Smooth muscle cell (in vitro differentiated cells): ENCODE data around the gene SLC39A7. TPM values are rescaled to one million over a fixed set of nuclear protein-coding genes. Genes with fewer than 3 reads are reported as not detected.
"Not testable (repeated sequence)": the region's sequence is repeated elsewhere in the genome, so short reads cannot be mapped to it uniquely, and the experiment has no call there.

Experiments used
- DNase-seq: peaks from one replicate; lab custom pipeline; 2025; ENCODE audit not compliant: unreplicated experiment; lab: John Stamatoyannopoulos, UW
- H2AFZ ChIP-seq: fragments of 200-600 bp; sonication (generic); 2 replicates; pipeline ENCODE4 v1.6.0; 2016; ENCODE audit warnings: antibody characterized with exemption, low read depth, mild to moderate bottlenecking
- H3F3A ChIP-seq: fragments of 200-600 bp; sonication (generic); 2 replicates; pipeline ENCODE4 v1.6.0; 2017; ENCODE audit warnings: antibody characterized with exemption, low read depth
- H3K27ac ChIP-seq: fragments of 200-600 bp; sonication (generic); 2 replicates; pipeline ENCODE4 v1.5.1; 2016; ENCODE audit warnings: low read depth, mild to moderate bottlenecking
- H3K27me3 ChIP-seq: fragments of 200-600 bp; sonication (generic); 2 replicates; pipeline ENCODE4 v1.6.1; 2016; ENCODE audit warnings: low read depth, mild to moderate bottlenecking
- H3K36me3 ChIP-seq: fragments of 200-600 bp; sonication (generic); 2 replicates; pipeline ENCODE4 v1.5.1; 2016; ENCODE audit warnings: low read depth
- H3K4me1 ChIP-seq: fragments of 200-600 bp; sonication (generic); 2 replicates; pipeline ENCODE4 v1.5.1; 2016; ENCODE audit warnings: low read depth
- H3K4me2 ChIP-seq: fragments of 200-600 bp; sonication (generic); 2 replicates; pipeline ENCODE4 v1.6.0; 2016; ENCODE audit warnings: mild to moderate bottlenecking
- H3K4me3 ChIP-seq: fragments of 200-600 bp; sonication (generic); 2 replicates; pipeline ENCODE4 v1.5.1; 2016; ENCODE audit warnings: mild to moderate bottlenecking
- H3K79me2 ChIP-seq: fragments of 200-600 bp; sonication (generic); 2 replicates; pipeline ENCODE4 v1.6.0; 2016; ENCODE audit warnings: low read depth, mild to moderate bottlenecking
- H3K9ac ChIP-seq: fragments of 200-600 bp; sonication (generic); 2 replicates; pipeline ENCODE4 v1.6.0; 2016; ENCODE audit warnings: low read depth
- H3K9me3 ChIP-seq: fragments of 200-600 bp; sonication (generic); replicated peaks from 2 replicates; pipeline ENCODE4 v1.5.1; 2016; ENCODE audit warnings: low read depth
- H4K20me1 ChIP-seq: fragments of 200-600 bp; sonication (generic); 2 replicates; pipeline ENCODE4 v1.6.0; 2016; ENCODE audit warnings: low read depth
- WGBS: methylation state at CpG from one replicate; pipeline ENCODE4 v1.1.7; 2016; ENCODE audit warnings: low lambda C conversion rate; 5-methylcytosine and 5-hydroxymethylcytosine counted together
- polyA plus RNA-seq: library from polyadenylated mRNA; unstranded; fragments of >200 nt; fragmentation: Nextera tagmentation; extraction: Ambion mirVana; gene quantifications from 2 replicates; pipeline ENCODE4 v1.2.1, GENCODE V29; 2016
- total RNA-seq: library from RNA; depleted of rRNA; stranded (reverse); fragments of >200 nt; gene quantifications from 2 replicates; pipeline ENCODE4 v1.2.3, GENCODE V29; 2014
- TF ChIP-seq, protein P1 (sequence below): fragments of 200-600 bp; sonication (generic); IDR thresholded peaks from 2 replicates; pipeline ENCODE4 v1.5.1; 2017; ENCODE audit warnings: borderline replicate concordance, mild to moderate bottlenecking, antibody characterized with exemption; ENCODE audit not compliant: insufficient read depth, poor library complexity, severe bottlenecking

Gene SLC39A7
- total and polyA plus RNA-seq, 2 experiments from 2014 or later: 87.2 to 112 TPM

DNA sequence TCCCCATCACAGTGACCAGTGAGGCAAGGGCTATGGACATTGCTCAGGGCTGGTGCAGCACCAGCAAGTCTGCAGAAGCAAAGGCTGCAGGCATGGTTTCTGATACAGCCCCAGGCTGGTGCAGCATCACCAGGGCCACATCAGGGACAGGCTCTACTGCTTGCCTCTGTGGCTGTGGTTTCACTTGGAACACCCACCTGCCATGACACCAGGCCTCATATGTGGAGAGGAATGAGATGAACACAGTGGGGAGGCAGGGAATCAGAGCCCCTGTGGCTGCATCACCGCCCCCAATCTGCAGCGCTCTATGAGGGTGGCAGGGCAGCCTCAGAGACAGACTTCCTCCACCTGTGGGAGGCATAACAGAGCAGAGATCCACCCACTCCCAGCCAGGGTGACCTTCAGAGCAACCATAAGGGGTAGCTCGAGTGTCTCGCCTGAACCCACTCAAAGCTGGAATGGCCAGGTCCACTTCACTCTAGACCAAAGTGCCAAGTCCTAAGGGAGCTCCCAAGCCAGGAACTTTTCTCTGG is 15.5 kb downstream of the SLC39A7 start:
- H3K27ac ChIP-seq: no peak overlapping the region
- no peaks in the 10 kb centered on the region for H3K9me3 ChIP-seq

DNA sequence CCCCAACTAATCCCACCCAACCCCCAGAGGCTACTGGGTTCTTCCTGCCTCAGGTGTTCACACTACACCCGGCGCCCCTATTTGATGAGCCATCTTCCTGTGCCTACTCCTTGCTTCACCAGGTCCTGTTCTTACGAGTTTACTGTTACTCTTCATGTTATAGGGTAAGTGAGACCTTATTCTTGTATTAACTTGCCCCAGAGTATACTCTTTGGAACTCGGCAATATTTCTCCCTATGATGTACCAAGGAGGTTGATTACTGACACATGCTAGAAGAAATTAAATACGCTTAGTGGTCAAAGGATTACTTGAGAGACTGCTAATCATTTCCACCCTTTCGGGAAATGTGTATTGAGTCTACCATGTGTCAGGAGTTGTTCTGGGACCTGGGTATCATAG is 16.6 kb downstream of the SLC39A7 start:
- H3F3A ChIP-seq: no peaks in the 10 kb centered on the region
- no peaks in the 10 kb centered on the region for H3K9me3 ChIP-seq
- H2AFZ ChIP-seq: no peak overlapping the region
- peaks cover 9% of the 10 kb centered on the region for H3K4me1 ChIP-seq
- H4K20me1 ChIP-seq: no peaks in the 10 kb centered on the region
- 83% methylated on average over 6 of the region's 6 CpGs for WGBS
- DNase-seq: no peak
- no peaks in the 10 kb centered on the region for H3K36me3 ChIP-seq
- H3K79me2 ChIP-seq: no peaks in the 10 kb centered on the region
- no peak overlapping the region for H3K4me2 ChIP-seq
- H3K4me3 ChIP-seq: no peak overlapping the region
- TF ChIP-seq, protein P1, sequence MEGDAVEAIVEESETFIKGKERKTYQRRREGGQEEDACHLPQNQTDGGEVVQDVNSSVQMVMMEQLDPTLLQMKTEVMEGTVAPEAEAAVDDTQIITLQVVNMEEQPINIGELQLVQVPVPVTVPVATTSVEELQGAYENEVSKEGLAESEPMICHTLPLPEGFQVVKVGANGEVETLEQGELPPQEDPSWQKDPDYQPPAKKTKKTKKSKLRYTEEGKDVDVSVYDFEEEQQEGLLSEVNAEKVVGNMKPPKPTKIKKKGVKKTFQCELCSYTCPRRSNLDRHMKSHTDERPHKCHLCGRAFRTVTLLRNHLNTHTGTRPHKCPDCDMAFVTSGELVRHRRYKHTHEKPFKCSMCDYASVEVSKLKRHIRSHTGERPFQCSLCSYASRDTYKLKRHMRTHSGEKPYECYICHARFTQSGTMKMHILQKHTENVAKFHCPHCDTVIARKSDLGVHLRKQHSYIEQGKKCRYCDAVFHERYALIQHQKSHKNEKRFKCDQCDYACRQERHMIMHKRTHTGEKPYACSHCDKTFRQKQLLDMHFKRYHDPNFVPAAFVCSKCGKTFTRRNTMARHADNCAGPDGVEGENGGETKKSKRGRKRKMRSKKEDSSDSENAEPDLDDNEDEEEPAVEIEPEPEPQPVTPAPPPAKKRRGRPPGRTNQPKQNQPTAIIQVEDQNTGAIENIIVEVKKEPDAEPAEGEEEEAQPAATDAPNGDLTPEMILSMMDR: no peak
- H3K9ac ChIP-seq: no peak overlapping the region
- peaks cover 16% of the 10 kb centered on the region for H3K27me3 ChIP-seq
- H3K27ac ChIP-seq: no peak overlapping the region

More for the DNA sequence above, 15.5 kb downstream of the SLC39A7 start:
- DNase-seq: no peak
- H2AFZ ChIP-seq: no peak overlapping the region
- no peak overlapping the region for H3K4me2 ChIP-seq
- TF ChIP-seq, protein P1: no peak
- no peaks in the 10 kb centered on the region for H3K36me3 ChIP-seq
- H3K79me2 ChIP-seq: no peaks in the 10 kb centered on the region
- 99% methylated on average over 4 of the region's 4 CpGs for WGBS
- H3K27me3 ChIP-seq: peaks cover 12% of the 10 kb centered on the region
- no peaks in the 10 kb centered on the region for H3F3A ChIP-seq
- H3K9ac ChIP-seq: no peak overlapping the region
- H4K20me1 ChIP-seq: no peaks in the 10 kb centered on the region
- H3K4me3 ChIP-seq: no peak overlapping the region
- peaks cover 9% of the 10 kb centered on the region for H3K4me1 ChIP-seq

DNA sequence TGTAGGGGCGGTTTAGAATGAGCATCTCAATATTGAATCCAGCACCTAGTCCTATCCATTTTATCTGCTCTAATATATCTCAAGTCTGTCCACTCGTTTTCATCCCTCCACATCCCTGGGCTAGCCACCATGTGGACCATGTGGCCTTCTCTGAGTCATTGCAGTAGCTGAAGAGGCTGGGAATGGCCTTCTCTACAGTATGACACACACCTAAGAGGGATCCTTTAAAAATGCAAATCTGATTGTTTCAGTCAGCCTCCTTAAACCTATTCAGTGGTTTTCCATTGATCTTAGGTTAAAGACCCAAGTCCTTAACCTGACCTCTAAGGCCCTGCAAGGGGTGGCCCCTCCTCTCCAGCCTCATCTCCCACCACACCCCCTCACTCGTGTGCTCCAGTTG is 17.0 kb downstream of the SLC39A7 start:
- no peak for DNase-seq
- H3K9ac ChIP-seq: no peak overlapping the region
- peaks cover 16% of the 10 kb centered on the region for H3K27me3 ChIP-seq
- H3K9me3 ChIP-seq: no peaks in the 10 kb centered on the region
- H3K4me1 ChIP-seq: peaks cover 6% of the 10 kb centered on the region
- H3K36me3 ChIP-seq: no peaks in the 10 kb centered on the region
- H3K79me2 ChIP-seq: no peaks in the 10 kb centered on the region
- no peak overlapping the region for H2AFZ ChIP-seq
- H3F3A ChIP-seq: no peaks in the 10 kb centered on the region
- 61% methylated on average over 3 of the region's 3 CpGs for WGBS
- H4K20me1 ChIP-seq: no peaks in the 10 kb centered on the region
- TF ChIP-seq, protein P1: no peak
- no peak overlapping the region for H3K27ac ChIP-seq
- H3K4me2 ChIP-seq: no peak overlapping the region
- no peak overlapping the region for H3K4me3 ChIP-seq

DNA sequence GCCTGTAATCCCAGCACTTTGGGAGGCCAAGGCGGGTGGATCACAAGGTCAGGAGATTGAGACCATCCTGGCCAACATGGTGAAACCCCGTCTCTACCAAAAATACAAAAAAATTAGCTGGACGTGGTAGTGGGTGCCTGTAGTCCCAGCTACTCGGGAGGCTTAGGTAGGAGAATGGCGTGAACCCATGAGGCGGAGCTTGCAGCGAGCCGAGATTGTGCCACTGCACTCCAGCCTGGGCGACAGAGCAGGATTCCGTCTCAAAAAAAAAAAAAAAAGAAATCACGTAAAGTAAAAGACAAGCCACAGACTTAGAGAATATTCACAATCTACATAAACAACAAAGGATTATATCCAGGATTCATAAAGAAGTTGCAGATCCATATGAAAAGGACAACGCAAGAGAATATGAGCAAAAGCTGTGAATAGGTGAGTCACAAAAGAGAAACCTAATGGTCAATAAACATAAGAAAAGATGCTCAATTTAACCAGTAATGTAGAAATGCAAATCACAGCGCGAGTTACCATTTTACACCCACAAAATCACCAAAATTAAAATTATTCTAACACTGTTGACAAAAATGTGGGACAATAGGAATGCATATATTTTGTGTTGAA is 25.9 kb downstream of the SLC39A7 start:
- H3K79me2 ChIP-seq, DNase-seq: not testable (repeated sequence)
- WGBS: 25% methylated on average over 14 of the region's 14 CpGs

More for the DNA sequence above, 25.9 kb downstream of the SLC39A7 start:
- not testable (repeated sequence) for H3F3A ChIP-seq, H3K9ac ChIP-seq, H3K4me1 ChIP-seq, H2AFZ ChIP-seq, H3K36me3 ChIP-seq, H3K4me3 ChIP-seq, H3K27ac ChIP-seq, H3K9me3 ChIP-seq, H3K4me2 ChIP-seq, H4K20me1 ChIP-seq
- H3K27me3 ChIP-seq: peaks cover 36% of the 10 kb centered on the region
